ENCODE results near the gene DACT3. TPM values are rescaled to one million over a fixed set of nuclear protein-coding genes. Genes with fewer than 3 reads are reported as not detected.

DACT3 gene
- total RNA-seq, 1 experiment from 2014 or later: 1.9 TPM

DNA sequence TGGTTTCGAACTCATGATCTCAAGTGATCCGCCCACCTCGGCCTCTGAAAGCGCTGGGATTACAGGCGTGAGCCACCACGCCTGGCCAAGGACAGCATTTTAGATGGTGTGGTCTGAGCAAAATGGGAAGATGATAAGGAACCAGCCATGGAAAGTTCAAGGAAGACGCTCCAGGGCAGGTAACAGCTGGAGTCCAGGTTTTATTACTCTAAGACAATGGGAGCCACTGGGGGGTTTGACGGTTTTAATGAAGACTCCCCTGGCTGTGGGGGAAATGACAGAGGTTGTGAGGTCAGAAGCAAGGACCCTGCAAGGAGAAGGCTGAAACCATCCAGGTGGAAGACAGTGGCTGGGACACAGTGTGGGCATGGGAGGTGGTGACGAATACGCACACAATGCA lies 35.1 kb upstream of the DACT3 start:
- H3K9me2 ChIP-seq (replicated peaks; ENCODE audit: low read length): no peaks in the 10 kb centered on the region
- ChIA-PET CTCF (no interaction called here), POLR2A (ENCODE audit: unreplicated experiment) (no interaction called here)
- H3K79me2 ChIP-seq (ENCODE audit: low read length): no peaks in the 10 kb centered on the region
- H3K27ac ChIP-seq (ENCODE audit: low read length): no peak overlapping the region
- DNase-seq (no peak), ATAC-seq (no peak)
- no peaks in the 10 kb centered on the region for H3F3A ChIP-seq (ENCODE audit: low read length, unreplicated experiment)
- H2AFZ ChIP-seq (ENCODE audit: low read length): no peak overlapping the region
- H3K4me1 ChIP-seq (ENCODE audit: insufficient read depth, low read length): no peaks in the 10 kb centered on the region
- peaks cover 40% of the 10 kb centered on the region for H3K36me3 ChIP-seq (ENCODE audit: low read depth, low read length)
- intact Hi-C loops (cut with micrococcal nuclease): no loop called here
- H3K4me3 ChIP-seq (ENCODE audit: low read length): no peak overlapping the region
- no peak overlapping the region for H3K4me2 ChIP-seq (ENCODE audit: low read length)
- no TSS peak for BruUV-seq (replicated peaks)
- H3K27me3 ChIP-seq (ENCODE audit: low read length): no peaks in the 10 kb centered on the region
- TF ChIP-seq EZH2phosphoT487 (IDR thresholded peaks at IDR 0.05; ENCODE audit: borderline replicate concordance, low read length) (no peak), EZH2 (IDR thresholded peaks at IDR 0.05; ENCODE audit: low read length, unreplicated experiment) (no peak)
- TF ChIP-seq, protein P1, sequence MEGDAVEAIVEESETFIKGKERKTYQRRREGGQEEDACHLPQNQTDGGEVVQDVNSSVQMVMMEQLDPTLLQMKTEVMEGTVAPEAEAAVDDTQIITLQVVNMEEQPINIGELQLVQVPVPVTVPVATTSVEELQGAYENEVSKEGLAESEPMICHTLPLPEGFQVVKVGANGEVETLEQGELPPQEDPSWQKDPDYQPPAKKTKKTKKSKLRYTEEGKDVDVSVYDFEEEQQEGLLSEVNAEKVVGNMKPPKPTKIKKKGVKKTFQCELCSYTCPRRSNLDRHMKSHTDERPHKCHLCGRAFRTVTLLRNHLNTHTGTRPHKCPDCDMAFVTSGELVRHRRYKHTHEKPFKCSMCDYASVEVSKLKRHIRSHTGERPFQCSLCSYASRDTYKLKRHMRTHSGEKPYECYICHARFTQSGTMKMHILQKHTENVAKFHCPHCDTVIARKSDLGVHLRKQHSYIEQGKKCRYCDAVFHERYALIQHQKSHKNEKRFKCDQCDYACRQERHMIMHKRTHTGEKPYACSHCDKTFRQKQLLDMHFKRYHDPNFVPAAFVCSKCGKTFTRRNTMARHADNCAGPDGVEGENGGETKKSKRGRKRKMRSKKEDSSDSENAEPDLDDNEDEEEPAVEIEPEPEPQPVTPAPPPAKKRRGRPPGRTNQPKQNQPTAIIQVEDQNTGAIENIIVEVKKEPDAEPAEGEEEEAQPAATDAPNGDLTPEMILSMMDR (conservative IDR thresholded peaks at IDR 0.05; ENCODE audit: low read depth, low read length): no peak
- no peaks in the 10 kb centered on the region for H4K20me1 ChIP-seq (ENCODE audit: low read length)
- H3K9ac ChIP-seq (ENCODE audit: low read length): no peak overlapping the region
- H3K9me3 ChIP-seq (ENCODE audit: low read length): no peaks in the 10 kb centered on the region

GRCh38 chr19:46693760-46694159 lies 32.8 kb upstream of the DACT3 start:
- no peaks in the 10 kb centered on the region for H3F3A ChIP-seq (ENCODE audit: low read length, unreplicated experiment)
- intact Hi-C loops (cut with micrococcal nuclease): no loop called here
- no peak overlapping the region for H3K4me2 ChIP-seq (ENCODE audit: low read length)
- no peak overlapping the region for H3K4me3 ChIP-seq (ENCODE audit: low read length)
- H3K9ac ChIP-seq (ENCODE audit: low read length): no peak overlapping the region
- H3K9me3 ChIP-seq (ENCODE audit: low read length): no peaks in the 10 kb centered on the region
- H3K36me3 ChIP-seq (ENCODE audit: low read depth, low read length): peaks cover 35% of the 10 kb centered on the region
- POLR2A ChIA-PET (ENCODE audit: unreplicated experiment): no interaction called here
- H3K27me3 ChIP-seq (ENCODE audit: low read length): no peaks in the 10 kb centered on the region
- no peak for DNase-seq
- no peak overlapping the region for H2AFZ ChIP-seq (ENCODE audit: low read length)
- no peaks in the 10 kb centered on the region for H3K4me1 ChIP-seq (ENCODE audit: insufficient read depth, low read length)
- no peaks in the 10 kb centered on the region for H3K79me2 ChIP-seq (ENCODE audit: low read length)
- BruUV-seq (replicated peaks): no TSS peak
- no peaks in the 10 kb centered on the region for H3K9me2 ChIP-seq (replicated peaks; ENCODE audit: low read length)
- H3K27ac ChIP-seq (ENCODE audit: low read length): no peak overlapping the region
- TF ChIP-seq, protein P1 (conservative IDR thresholded peaks at IDR 0.05; ENCODE audit: low read depth, low read length): no peak
- TF ChIP-seq EZH2phosphoT487 (IDR thresholded peaks at IDR 0.05; ENCODE audit: borderline replicate concordance, low read length) (no peak), EZH2 (IDR thresholded peaks at IDR 0.05; ENCODE audit: low read length, unreplicated experiment) (no peak)
- CTCF ChIA-PET: no interaction called here
- ATAC-seq: no peak
- no peaks in the 10 kb centered on the region for H4K20me1 ChIP-seq (ENCODE audit: low read length)

DNA sequence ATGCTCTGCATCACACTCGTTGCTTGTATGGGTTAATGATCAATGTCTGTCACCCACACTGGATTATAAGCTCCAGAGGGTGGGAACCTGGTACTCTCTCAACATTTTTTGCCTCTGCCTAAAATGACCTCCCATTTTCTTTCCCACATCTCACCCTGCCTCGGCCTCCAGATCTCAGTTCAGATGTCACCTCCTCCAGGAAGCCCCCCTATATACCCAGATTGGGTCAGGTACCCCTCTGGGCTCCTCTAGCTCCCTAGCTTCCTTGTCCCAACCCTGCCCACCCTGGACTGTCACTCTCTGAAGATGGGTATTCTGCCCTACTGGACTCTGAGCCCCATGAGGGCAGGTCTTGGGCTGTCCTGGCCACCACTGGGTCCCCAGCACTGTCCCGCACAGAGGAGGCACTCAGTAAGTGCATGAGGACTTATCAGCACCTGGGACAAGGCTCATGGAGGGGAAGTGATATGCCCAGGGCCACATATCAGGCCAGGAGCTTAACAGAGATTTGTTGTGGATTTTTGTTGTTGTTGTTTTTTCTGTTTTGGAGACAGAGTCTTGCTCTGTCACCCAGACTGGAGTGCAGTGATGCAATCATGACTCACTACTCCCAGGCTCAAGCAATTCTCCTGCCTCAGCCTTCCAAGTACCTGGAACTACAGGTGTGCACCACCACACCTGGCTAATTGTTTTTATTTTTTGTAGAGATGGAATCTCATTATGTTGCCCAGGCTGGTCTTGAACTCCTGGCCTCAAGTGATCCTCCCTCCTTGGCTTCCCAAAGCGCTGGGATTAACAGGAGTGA lies 32.1 kb upstream of the DACT3 start:
- TF ChIP-seq EZH2phosphoT487 (IDR thresholded peaks at IDR 0.05; ENCODE audit: borderline replicate concordance, low read length): no peak
- TF ChIP-seq EZH2 (IDR thresholded peaks at IDR 0.05; ENCODE audit: low read length, unreplicated experiment): no peak
- TF ChIP-seq, protein P1 (conservative IDR thresholded peaks at IDR 0.05; ENCODE audit: low read depth, low read length): no peak
- no peak overlapping the region for H3K4me2 ChIP-seq (ENCODE audit: low read length)
- H3K4me1 ChIP-seq (ENCODE audit: insufficient read depth, low read length): no peaks in the 10 kb centered on the region
- intact Hi-C loops (cut with micrococcal nuclease): no loop called here
- H2AFZ ChIP-seq (ENCODE audit: low read length): no peak overlapping the region
- no peaks in the 10 kb centered on the region for H3K9me3 ChIP-seq (ENCODE audit: low read length)
- no peak overlapping the region for H3K9ac ChIP-seq (ENCODE audit: low read length)
- no peak overlapping the region for H3K4me3 ChIP-seq (ENCODE audit: low read length)
- no peaks in the 10 kb centered on the region for H3K27me3 ChIP-seq (ENCODE audit: low read length)
- peak; percentile 30 for DNase-seq
- BruUV-seq (replicated peaks): no TSS peak
- H3K36me3 ChIP-seq (ENCODE audit: low read depth, low read length): peaks cover 35% of the 10 kb centered on the region
- H3K9me2 ChIP-seq (replicated peaks; ENCODE audit: low read length): no peaks in the 10 kb centered on the region
- H3K79me2 ChIP-seq (ENCODE audit: low read length): no peaks in the 10 kb centered on the region
- H4K20me1 ChIP-seq (ENCODE audit: low read length): no peaks in the 10 kb centered on the region
- no peak overlapping the region for H3K27ac ChIP-seq (ENCODE audit: low read length)
- POLR2A ChIA-PET (ENCODE audit: unreplicated experiment): no interaction called here
- no peaks in the 10 kb centered on the region for H3F3A ChIP-seq (ENCODE audit: low read length, unreplicated experiment)
- ATAC-seq: no peak
- CTCF ChIA-PET: no interaction called here
